HG03575 (cell line): ENCODE results near the gene ICE2.

Experiments used
- ATAC-seq: cut with Tn5 transposase; IDR thresholded peaks from one replicate; pipeline ENCODE4 v1.9.1; 2021; ENCODE audit not compliant: unreplicated experiment, insufficient number of reproducible peaks, low FRiP score; ENCODE audit errors: extremely low read depth

ICE2 gene

DNA sequence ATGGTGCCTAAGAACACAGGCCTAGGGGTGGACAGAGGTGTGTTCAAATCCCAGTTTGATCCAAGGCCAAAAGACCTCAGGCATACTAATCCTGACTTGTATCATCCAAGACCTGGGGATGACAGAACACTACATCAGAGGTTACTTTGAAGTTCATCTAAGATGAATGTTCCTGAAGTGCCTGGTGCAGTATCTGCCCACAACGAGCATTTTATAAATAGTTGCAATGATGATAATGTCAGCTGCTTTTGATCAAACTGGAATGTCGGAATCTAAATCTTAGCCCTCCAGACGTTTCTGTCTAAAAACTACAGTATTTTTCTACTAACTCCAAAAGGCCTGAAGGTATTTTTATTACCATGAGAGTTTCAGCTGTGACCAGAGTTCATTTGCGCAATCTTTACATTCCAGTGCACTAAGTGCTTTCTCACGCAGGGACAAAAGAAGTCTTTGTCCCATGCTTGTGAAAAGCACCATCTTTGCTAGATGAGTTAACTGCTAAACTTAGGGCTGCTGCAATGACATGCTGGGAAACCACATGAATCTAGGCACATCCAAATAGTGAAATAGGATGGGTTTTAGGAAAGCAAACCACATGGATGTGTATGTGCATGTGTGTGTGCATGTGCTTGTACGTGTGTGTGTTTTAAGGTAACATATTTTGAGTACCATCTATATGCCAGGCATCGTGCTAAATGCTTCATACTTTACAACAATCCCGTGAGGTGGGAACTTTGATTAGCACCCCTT lies 99.2 kb downstream of the ICE2 start:
- ATAC-seq = no peak

DNA sequence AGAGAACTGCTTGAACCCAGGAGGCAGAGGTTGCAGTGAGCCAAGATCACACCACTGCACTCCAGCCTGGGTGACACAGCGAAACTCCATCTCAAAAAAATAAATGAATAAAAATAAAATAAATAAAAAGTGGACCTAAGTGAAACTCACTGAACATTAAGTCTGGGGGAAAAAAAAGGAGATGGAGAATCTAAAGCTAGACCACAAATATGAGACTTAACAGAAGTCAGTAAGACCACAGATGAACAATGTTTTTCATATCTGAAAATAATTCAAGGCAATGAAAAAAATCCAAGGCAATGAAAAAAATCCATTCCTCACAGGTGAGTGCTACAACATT lies 99.8 kb downstream of the ICE2 start:
- ATAC-seq = no peak

DNA sequence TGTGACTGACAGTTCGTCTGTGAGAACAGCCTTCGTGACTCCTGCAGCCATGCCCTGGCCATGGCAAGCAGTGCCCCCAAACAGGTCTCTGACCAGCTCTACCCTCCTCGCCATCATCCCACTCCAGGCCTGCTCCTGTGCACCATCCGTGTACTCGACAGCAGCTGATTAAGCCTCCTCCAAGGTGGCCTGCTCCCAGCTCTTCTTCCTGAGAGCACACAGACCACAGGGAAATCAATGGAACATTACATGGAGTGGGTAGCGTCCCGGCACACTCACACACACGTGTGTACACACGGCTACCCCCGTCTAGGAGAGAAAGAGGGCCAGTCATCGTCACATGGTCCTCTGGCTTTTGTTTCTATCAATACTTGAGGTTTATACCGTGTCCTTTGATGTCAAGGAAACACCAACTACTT lies 102.3 kb downstream of the ICE2 start:
- ATAC-seq = no peak

DNA sequence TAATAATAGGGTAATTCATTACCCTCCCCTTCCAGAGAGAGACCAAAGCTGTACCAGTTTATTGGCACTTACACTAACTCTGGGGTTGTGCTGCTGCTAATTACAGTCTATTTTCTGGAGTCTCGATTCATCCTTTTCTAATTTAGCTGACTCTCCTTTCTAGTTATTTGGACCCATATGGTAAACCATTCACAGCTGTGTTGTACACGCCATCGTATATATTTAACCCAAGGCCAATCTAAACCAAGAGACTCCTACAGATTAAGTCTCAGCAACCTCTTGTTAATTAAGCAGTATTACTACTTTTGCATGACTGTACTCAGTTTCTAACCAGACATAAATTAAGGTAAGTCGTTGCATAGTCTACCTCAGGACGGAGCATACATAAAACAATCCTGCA lies 103.6 kb downstream of the ICE2 start:
- ATAC-seq = no peak

DNA sequence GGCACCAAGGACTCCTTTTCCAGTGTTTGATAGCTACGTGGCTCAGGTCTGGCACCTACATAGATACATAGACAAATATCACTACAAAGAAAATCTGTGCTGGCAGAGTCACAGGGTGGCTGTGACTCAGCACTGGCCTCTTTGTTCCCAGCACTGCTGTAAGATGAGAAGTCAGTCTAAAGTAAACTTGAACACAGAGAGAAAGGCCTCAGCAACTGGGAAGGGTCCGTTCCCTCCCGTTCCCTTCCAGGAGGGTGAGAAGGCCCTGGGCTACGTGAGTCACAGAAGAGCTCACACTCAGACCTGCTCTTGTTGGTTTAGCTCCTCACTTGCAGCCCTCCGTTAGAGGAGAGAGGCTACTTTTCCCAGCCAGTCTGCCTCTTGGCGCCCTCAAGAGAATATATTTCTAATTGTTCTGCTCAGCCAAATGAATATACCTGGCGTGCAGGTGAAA lies 104.3 kb downstream of the ICE2 start:
- ATAC-seq = no peak

DNA sequence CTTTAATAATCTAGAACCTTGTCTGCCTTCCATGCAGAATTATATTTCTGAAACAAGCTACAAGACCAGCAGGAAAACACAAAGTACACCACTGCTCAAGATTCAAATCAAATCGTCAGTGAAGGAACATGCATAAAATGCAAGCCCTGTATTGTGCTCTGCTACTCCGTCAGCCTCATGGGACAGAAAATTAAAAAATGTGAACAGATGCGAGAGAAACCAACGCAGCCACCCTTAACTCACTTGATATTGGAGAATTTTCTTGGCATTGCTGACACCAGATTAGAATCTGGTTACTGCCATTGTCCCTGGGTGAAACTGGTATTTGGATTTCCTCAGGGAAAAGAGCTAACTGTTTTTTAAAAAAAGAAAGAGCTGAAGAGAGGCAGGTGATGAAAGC lies 104.7 kb downstream of the ICE2 start:
- no peak for ATAC-seq

DNA sequence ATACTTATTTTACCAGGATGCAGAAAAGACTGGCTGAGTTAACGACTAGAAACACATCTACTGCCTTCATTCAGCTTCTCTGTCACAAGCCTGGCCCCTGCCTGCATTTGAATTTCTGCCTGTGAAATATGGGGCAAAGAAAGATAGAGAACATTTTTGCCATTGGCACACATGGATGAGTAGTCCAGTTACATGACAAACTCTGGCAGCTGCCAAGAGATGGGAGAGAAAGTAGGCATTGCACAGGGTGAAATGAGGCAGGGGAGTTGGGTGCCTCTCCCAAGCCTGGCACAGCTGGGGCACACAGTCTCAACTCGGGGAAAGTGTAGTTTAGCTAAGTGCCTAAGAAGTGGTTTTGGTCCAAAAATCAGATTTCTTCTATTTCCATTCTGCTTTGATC lies 105.2 kb downstream of the ICE2 start:
- no peak for ATAC-seq

DNA sequence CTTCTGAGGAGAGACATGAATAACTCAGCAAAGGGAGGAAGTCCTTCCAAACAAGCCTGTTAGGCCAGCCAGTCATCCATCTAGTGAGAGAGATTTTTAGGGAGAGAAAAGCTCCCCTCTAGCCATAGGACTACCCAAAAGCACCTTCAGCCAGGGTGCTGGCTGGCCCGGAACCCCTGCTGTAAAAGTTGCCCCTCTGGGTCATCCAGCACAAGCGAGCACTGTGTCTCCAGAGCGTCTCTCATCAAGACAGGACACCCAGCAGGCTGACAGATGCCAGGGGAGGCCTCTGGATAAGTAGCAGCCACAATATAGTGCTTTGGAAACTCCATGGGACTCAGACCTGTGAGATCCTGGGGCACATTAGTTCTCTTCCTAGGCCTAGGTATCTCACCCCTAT lies 105.6 kb downstream of the ICE2 start:
- ATAC-seq = no peak

DNA sequence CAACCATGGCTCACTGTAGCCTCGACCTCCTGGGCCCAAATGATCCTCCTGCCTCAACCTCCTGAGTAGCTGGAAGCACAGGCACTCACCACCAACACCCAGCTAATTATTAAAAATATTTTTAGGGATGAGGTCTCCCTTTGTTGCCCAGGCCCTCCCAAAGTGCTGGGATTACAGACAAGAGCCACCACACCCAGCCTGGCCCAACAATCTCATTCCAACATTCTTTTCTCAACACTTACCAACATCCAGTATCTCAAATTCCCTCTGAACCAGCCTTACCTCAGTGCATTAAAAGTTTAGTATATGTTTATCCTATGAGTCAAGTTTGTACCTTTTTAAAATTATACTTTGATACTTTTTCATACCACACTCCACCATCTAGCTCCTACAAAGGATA lies 106.2 kb downstream of the ICE2 start:
- ATAC-seq = no peak

DNA sequence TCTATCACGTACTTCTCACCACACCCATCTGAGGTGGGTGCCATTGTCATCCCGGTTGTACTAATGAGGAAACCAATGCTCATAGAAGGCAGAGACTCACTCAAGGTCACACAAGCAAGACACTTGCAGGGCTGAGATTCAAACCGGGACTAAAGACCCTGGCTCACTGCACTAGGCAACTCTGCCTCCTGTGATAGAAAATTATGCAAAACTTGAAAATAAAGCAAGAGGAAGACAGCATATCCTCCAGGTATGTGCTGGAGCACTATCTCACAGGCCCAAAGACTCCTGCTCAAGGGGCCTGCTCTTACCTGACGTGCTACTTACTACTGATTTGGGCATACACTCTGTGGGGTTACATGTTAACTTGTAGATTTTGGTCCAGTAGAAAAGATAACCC lies 106.7 kb downstream of the ICE2 start:
- ATAC-seq = no peak

DNA sequence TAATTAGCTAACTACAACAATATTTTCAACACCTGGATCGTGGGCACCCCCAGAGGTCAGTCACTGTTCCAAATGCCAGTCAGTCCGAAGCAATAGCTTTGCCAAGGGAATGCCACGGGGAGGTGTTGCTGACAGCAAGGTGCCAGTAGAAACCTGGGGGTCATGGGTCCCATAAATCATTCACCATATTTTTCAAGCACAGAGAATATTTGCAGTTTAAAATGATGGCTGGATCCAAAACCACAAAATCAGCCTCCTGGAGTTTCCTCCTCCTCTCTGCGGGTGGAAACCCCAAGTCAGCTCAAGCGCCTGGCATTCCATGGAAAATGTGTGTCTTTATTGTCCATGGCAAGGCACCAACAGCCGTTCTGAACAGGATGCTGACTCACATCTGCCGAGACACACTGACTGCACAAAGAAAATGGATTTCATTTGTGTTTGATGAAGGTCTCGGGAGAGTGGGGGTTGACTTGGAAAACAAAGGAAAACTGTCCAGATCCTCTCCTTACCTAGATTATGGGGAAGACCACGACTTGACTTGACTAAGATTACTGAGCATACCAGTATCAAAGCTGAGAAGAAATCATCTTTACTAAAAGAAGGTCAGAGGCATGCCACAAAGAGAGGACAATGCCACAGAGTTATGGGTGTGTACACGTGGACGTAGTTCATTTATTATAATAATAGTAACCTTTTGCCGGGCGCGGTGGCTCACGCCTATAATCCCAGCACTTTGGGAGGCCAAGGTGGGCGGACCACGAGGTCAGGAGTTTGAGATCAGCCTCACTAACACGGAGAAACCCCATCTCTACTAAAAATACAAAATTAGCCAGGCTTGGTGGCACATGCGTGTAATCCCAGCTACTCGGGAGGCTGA lies 107.5 kb downstream of the ICE2 start:
- ATAC-seq = no peak

DNA sequence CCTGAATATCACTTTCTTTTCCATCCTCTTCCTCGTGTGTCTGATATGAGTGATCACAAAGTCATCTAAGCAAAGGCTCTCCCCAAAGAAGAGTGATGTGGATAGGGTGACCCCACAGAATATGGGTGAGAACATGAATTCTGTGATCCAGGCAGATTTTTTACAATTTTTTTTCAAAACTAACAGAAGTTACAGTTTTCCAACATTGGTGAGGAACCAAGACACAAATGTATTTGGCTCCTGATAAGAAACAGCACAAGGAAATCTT lies 108.1 kb downstream of the ICE2 start:
- no peak for ATAC-seq

DNA sequence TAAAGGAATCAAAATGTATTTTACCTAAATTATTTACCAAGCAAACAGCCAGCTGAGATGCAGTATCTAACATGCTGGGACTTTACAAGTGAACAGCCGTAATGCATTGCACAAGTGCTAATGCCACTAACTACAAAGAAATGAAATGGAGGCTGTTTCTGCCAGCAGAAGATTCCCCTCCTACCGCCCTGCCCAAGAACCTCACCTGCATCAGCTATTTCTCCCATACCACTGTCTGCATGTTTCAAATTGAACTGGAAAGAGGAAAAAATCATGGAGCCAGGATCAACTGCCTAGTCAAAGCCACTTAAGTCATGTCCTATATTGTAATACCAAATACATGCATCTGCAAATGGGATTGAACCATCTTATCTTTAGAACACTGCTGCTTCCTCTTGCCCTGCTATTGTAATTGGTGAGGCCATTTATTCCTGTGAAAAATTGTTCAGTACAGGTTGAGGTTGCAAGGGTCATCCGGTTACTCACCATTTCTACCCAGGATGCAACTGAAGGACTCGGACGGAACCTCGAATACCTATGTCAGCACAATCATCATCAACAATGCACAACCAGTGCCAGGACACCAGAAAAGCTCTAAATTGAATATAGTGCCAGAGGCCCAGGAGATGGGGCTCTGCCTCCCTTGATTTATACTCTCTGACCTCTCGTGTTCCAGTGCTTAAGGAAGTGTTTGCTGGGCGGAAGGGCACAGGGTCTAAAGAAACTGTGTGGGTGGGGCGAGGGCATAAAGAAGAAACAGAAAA lies 108.7 kb downstream of the ICE2 start:
- ATAC-seq = no peak

DNA sequence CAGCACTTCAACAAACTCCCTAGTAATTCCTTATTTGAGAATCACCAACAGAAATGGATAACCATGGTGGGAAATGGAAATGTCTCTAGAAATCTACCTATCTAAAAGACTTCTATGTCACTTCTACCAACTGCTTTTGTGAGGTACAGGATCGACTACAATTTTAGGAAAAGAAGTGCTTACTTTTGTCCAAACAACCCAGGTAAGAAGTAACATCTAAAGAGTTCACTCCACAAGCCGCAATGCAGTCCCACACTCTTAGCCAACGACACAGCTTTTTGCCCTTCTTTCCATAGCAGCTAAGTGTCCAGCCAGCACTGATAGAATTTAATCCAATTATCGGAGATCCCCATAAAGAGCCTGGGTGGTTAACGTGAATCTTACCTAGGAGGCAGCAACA lies 109.2 kb downstream of the ICE2 start:
- no peak for ATAC-seq
